Neural cell (in vitro differentiated cells): ENCODE results near the gene MRTFB. TPM values are rescaled to one million over a fixed set of nuclear protein-coding genes. Genes with fewer than 3 reads are reported as not detected.
"Not testable (repeated sequence)": the region's sequence is repeated elsewhere in the genome, so short reads cannot be mapped to it uniquely, and the experiment has no call there.

ENCODE experiments used
- H2AFZ ChIP-seq: fragments of 200-600, 300-800 bp; sonication (generic), shearing (Covaris generic); 2 replicates; pipeline ENCODE4 v1.6.0; 2014; ENCODE audit warnings: low read depth, mild to moderate bottlenecking, antibody characterized with exemption, low read length, moderate library complexity
- H3F3A ChIP-seq: fragments of 200-600 bp; shearing (Covaris generic); 2 replicates; pipeline ENCODE4 v1.6.1; 2016; ENCODE audit warnings: mild to moderate bottlenecking, moderate library complexity, mixed read lengths, antibody characterized with exemption, low read length; ENCODE audit not compliant: insufficient read depth, poor library complexity, severe bottlenecking
- H3K27ac ChIP-seq: fragments of 200-600, 300-800 bp; sonication (generic), shearing (Covaris generic); 2 replicates; pipeline ENCODE4 v1.5.1; 2014; ENCODE audit warnings: mild to moderate bottlenecking, low read length, moderate library complexity
- H3K27me3 ChIP-seq: fragments of 300-800, 200-600 bp; sonication (generic), shearing (Covaris generic); 2 replicates; pipeline ENCODE4 v1.6.0; 2014; ENCODE audit warnings: mild to moderate bottlenecking, low read depth, low read length, moderate library complexity; ENCODE audit not compliant: insufficient read depth
- H3K36me3 ChIP-seq: fragments of 300-800, 200-600 bp; sonication (generic), shearing (Covaris generic); 2 replicates; pipeline ENCODE4 v1.5.1; 2014; ENCODE audit warnings: mild to moderate bottlenecking, antibody characterized with exemption, low read length, moderate library complexity; ENCODE audit not compliant: insufficient read depth
- H3K4me2 ChIP-seq: fragments of 300-800, 200-600 bp; sonication (generic), shearing (Covaris generic); 2 replicates; pipeline ENCODE4 v1.6.0; 2014; ENCODE audit warnings: mild to moderate bottlenecking, low read length
- H3K4me3 ChIP-seq: fragments of 300-800, 200-600 bp; sonication (generic), shearing (Covaris generic); 2 replicates; pipeline ENCODE4 v1.5.1; 2014; ENCODE audit warnings: mild to moderate bottlenecking, low read length, moderate library complexity
- H3K79me2 ChIP-seq: fragments of 200-600 bp; shearing (Covaris generic); replicated peaks from 2 replicates; pipeline ENCODE4 v1.6.0; 2014; ENCODE audit warnings: mild to moderate bottlenecking, low read length, moderate library complexity; ENCODE audit not compliant: insufficient read depth
- H3K9ac ChIP-seq: fragments of 300-800, 200-600 bp; sonication (generic), shearing (Covaris generic); 2 replicates; pipeline ENCODE4 v1.6.1; 2016; ENCODE audit warnings: mild to moderate bottlenecking, low read length, mixed read lengths
- H3K9me2 ChIP-seq: fragments of 200-600 bp; shearing (Covaris generic); 2 replicates; pipeline ENCODE4 v1.6.1; 2016; ENCODE audit warnings: mild to moderate bottlenecking, low read length, mixed read lengths; ENCODE audit not compliant: insufficient read depth
- H3K9me3 ChIP-seq: fragments of 200-600, 300-800 bp; sonication (generic), shearing (Covaris generic); 2 replicates; pipeline ENCODE4 v1.6.1; 2016; ENCODE audit warnings: mild to moderate bottlenecking, mixed run types, low read length, moderate library complexity, mixed read lengths
- H4K20me1 ChIP-seq: fragments of 200-600 bp; shearing (Covaris generic); 2 replicates; pipeline ENCODE4 v1.6.1; 2016; ENCODE audit warnings: mild to moderate bottlenecking, mixed run types; ENCODE audit not compliant: insufficient read depth
- EP300 ChIP-seq: fragments of 450-650 bp; conservative IDR thresholded peaks from 2 replicates; pipeline ENCODE4 v1.6.1; 2014; ENCODE audit warnings: antibody characterized with exemption, mild to moderate bottlenecking, moderate library complexity; ENCODE audit not compliant: poor library complexity, severe bottlenecking
- EZH2 ChIP-seq: fragments of 200-600, 300-800 bp; shearing (Covaris generic), sonication (generic); IDR thresholded peaks from 2 replicates; pipeline ENCODE4 v1.6.1; 2014; ENCODE audit warnings: antibody characterized with exemption, low read length, borderline replicate concordance, mild to moderate bottlenecking; ENCODE audit not compliant: insufficient read depth, poor library complexity, severe bottlenecking
- MXI1 ChIP-seq: fragments of 450-650 bp; conservative IDR thresholded peaks from 2 replicates; pipeline ENCODE4 v1.6.1; 2014; ENCODE audit warnings: antibody characterized with exemption, mild to moderate bottlenecking; ENCODE audit not compliant: poor library complexity, severe bottlenecking
- POLR2AphosphoS5 ChIP-seq: IDR thresholded peaks from 2 replicates; pipeline ENCODE4 v1.6.1; 2012
- RAD21 ChIP-seq: fragments of 450-650 bp; conservative IDR thresholded peaks from 2 replicates; pipeline ENCODE4 v1.6.1; 2014; ENCODE audit warnings: antibody characterized with exemption, mild to moderate bottlenecking, moderate library complexity
- SMC3 ChIP-seq: fragments of 450-650 bp; conservative IDR thresholded peaks from 2 replicates; pipeline ENCODE4 v1.6.1; 2014; ENCODE audit warnings: antibody characterized with exemption, mild to moderate bottlenecking, moderate library complexity; ENCODE audit not compliant: poor library complexity
- TAF1 ChIP-seq: IDR thresholded peaks from 2 replicates; pipeline ENCODE4 v1.6.1; 2012; ENCODE audit warnings: low read depth
- polyA plus RNA-seq: library from polyadenylated mRNA; depleted of rRNA; stranded (reverse); fragments of >200 nt; gene quantifications from 2 replicates; pipeline ENCODE4 v1.2.3, GENCODE V29; 2014
- TF ChIP-seq, protein P1 (sequence below): IDR thresholded peaks from 2 replicates; pipeline ENCODE4 v1.6.1; 2012; ENCODE audit warnings: borderline replicate concordance
- TF ChIP-seq, protein P2 (sequence below): fragments of 450-650 bp; IDR thresholded peaks from 2 replicates; pipeline ENCODE4 v1.5.1; 2014; ENCODE audit warnings: antibody characterized with exemption, mild to moderate bottlenecking, moderate library complexity; ENCODE audit not compliant: poor library complexity, severe bottlenecking

The MRTFB gene
- polyA plus RNA-seq, 1 donor from 2014 or later: 18.6 TPM

DNA sequence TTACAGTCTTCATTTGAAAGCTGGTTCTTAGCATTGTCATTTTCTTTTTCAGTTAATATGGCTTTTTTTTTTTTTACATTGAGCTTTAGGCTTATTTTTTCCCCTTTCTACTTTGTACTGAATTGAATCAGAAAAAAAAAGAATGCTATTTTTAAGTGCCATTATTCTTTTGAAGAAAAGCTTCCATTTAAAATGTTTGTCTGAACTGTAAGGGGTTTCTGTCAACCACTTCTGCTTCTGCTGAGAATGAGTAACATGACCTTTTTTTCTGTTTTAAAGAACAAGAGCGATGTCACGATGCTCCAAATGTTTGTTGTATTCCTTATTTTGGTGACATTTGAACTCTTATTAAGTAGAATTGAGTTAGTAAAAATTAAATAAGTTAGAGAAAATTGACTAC, 50.0 kb downstream of the MRTFB start:
- H2AFZ ChIP-seq: no peak overlapping the region
- no peak overlapping the region for H3K4me2 ChIP-seq
- H3K27ac ChIP-seq: no peak overlapping the region
- H3F3A ChIP-seq: no peaks in the 10 kb centered on the region
- no peaks in the 10 kb centered on the region for H3K9me2 ChIP-seq
- TF ChIP-seq POLR2AphosphoS5 (no peak), EZH2 (no peak), EP300 (no peak), MXI1 (no peak), TAF1 (no peak), RAD21 (no peak), SMC3 (no peak)
- TF ChIP-seq, protein P1, sequence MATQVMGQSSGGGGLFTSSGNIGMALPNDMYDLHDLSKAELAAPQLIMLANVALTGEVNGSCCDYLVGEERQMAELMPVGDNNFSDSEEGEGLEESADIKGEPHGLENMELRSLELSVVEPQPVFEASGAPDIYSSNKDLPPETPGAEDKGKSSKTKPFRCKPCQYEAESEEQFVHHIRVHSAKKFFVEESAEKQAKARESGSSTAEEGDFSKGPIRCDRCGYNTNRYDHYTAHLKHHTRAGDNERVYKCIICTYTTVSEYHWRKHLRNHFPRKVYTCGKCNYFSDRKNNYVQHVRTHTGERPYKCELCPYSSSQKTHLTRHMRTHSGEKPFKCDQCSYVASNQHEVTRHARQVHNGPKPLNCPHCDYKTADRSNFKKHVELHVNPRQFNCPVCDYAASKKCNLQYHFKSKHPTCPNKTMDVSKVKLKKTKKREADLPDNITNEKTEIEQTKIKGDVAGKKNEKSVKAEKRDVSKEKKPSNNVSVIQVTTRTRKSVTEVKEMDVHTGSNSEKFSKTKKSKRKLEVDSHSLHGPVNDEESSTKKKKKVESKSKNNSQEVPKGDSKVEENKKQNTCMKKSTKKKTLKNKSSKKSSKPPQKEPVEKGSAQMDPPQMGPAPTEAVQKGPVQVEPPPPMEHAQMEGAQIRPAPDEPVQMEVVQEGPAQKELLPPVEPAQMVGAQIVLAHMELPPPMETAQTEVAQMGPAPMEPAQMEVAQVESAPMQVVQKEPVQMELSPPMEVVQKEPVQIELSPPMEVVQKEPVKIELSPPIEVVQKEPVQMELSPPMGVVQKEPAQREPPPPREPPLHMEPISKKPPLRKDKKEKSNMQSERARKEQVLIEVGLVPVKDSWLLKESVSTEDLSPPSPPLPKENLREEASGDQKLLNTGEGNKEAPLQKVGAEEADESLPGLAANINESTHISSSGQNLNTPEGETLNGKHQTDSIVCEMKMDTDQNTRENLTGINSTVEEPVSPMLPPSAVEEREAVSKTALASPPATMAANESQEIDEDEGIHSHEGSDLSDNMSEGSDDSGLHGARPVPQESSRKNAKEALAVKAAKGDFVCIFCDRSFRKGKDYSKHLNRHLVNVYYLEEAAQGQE: no peak
- TF ChIP-seq, protein P2, sequence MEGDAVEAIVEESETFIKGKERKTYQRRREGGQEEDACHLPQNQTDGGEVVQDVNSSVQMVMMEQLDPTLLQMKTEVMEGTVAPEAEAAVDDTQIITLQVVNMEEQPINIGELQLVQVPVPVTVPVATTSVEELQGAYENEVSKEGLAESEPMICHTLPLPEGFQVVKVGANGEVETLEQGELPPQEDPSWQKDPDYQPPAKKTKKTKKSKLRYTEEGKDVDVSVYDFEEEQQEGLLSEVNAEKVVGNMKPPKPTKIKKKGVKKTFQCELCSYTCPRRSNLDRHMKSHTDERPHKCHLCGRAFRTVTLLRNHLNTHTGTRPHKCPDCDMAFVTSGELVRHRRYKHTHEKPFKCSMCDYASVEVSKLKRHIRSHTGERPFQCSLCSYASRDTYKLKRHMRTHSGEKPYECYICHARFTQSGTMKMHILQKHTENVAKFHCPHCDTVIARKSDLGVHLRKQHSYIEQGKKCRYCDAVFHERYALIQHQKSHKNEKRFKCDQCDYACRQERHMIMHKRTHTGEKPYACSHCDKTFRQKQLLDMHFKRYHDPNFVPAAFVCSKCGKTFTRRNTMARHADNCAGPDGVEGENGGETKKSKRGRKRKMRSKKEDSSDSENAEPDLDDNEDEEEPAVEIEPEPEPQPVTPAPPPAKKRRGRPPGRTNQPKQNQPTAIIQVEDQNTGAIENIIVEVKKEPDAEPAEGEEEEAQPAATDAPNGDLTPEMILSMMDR: no peak
- H3K4me3 ChIP-seq: no peak overlapping the region
- no peaks in the 10 kb centered on the region for H3K79me2 ChIP-seq
- no peaks in the 10 kb centered on the region for H4K20me1 ChIP-seq
- no peaks in the 10 kb centered on the region for H3K9me3 ChIP-seq
- no peaks in the 10 kb centered on the region for H3K36me3 ChIP-seq
- no peaks in the 10 kb centered on the region for H3K27me3 ChIP-seq
- no peak overlapping the region for H3K9ac ChIP-seq

DNA sequence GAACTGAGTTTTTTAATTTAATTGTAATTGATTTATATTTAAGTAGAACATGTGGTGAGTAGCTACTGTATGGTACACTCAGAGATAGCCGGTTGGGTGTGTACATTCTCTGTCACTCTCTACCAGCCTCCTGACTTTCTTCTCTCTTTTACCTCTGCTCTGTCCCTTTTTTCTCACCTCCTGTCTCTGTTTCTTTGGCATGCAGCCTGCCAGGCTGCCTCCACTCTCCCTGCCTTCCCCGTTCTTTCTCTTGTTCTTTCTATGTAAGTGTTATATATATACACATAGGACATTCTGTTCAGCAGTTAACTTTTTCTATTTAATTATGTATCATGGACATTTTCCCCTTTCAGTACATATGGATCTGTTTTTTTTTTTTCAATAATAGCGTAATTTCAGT, 50.8 kb downstream of the MRTFB start:
- H2AFZ ChIP-seq: no peak overlapping the region
- H3K9me3 ChIP-seq: no peaks in the 10 kb centered on the region
- H3K9ac ChIP-seq: no peak overlapping the region
- H3K4me2 ChIP-seq: no peak overlapping the region
- no peak overlapping the region for H3K27ac ChIP-seq
- H3F3A ChIP-seq: no peaks in the 10 kb centered on the region
- no peaks in the 10 kb centered on the region for H4K20me1 ChIP-seq
- H3K79me2 ChIP-seq: no peaks in the 10 kb centered on the region
- no peaks in the 10 kb centered on the region for H3K27me3 ChIP-seq
- no peaks in the 10 kb centered on the region for H3K36me3 ChIP-seq
- no peak for TF ChIP-seq SMC3
- no peak overlapping the region for H3K4me3 ChIP-seq
- H3K9me2 ChIP-seq: no peaks in the 10 kb centered on the region

DNA sequence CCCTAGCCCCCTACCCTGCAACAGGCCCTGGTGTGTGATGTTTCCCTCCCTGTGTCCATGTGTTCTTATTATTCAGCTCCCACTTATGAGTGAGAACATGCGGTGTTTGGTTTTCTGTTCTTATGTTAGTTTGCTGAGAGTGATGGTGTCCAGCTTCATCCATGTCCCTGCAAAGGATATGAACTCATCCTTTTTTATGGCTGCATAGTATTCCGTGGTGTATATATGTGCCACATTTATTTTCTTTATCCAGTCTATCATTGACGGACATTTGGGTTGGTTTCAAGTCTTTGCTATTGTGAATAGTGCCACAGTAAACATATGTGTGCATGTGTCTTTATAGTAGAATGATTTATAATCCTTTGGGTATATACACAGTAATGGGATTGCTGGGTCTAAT, 51.3 kb downstream of the MRTFB start:
- H2AFZ ChIP-seq, H3K27me3 ChIP-seq, H3K4me2 ChIP-seq, H3K79me2 ChIP-seq, H4K20me1 ChIP-seq, H3K9ac ChIP-seq, H3F3A ChIP-seq, H3K4me3 ChIP-seq, H3K9me3 ChIP-seq, H3K36me3 ChIP-seq, H3K27ac ChIP-seq, H3K9me2 ChIP-seq: not testable (repeated sequence)
